T47D (cell line): ENCODE results near the gene LCE3E.

ENCODE experiments used
- DNase-seq, 2 experiments: peaks; one replicate each; pipeline versions ENCODE4 v3.0.0 to v3.0.0-alpha.2; 2011 to 2012; ENCODE audit warnings: low read depth in 1 of 2, low spot score in 1 of 2
- JUND ChIP-seq: IDR thresholded peaks from 2 replicates; pipeline ENCODE4 v1.6.1; 2012; ENCODE audit warnings: low read depth
- in situ Hi-C: cut with HindIII; loops from 2 replicates; pipeline ENCODE4 v1.10.0; 2016; ENCODE audit warnings: low sequenced_read_pairs, low pct_unique_long_range_greater_than_20kb

The LCE3E gene

DNA sequence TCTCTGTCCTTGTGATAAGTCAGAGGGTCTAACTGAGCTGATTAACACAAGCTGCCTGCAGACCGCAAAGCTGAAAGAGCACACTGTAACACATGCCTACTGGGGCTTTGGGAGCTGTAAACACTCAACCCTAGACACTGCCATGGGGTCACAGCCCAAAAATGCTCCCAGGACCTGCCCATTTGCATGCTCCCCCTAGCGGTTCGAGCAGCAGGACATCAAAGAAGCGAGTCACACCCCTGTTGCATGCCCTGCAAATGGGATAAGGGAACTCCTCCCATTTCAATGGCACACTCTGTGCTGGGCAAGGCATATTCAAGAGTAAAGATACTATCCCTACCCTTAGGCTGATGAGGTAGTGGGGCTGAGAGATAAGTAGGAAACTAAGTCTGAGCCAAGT, 22.8 kb downstream of the LCE3E start:
- no peak for TF ChIP-seq JUND
- DNase-seq, result peak in 1 of 2 experiments; percentile 57
- in situ Hi-C loops, result no loop called here

GRCh38 chr1:152539901-152540300, 26.7 kb downstream of the LCE3E start:
- peak in 1 of 2 experiments; percentile 27 for DNase-seq
- in situ Hi-C loops, result no loop called here

GRCh38 chr1:152537496-152537895, 29.1 kb downstream of the LCE3E start:
- in situ Hi-C loops, result no loop called here

More at GRCh38 chr1:152539901-152540300, 26.7 kb downstream of the LCE3E start:
- TF ChIP-seq JUND, result no peak

DNA sequence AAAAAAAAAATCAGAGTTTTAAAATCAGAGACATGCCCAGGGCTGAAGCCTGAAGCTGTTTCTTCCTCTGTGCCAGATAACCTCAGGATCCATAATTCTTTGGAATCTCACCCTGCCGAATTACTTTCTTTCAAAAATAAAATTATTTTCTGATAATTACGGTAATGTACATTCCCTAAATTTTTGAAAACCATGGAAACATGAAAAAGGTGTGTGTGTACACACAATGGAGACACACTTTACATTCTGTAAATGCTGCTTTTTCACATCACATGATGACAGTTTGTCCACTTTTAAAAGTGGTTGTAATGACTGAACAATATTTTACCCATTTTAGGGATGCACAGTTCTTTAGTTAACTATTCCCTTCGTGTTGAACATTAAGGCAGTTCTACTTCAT, 30.8 kb downstream of the LCE3E start:
- TF ChIP-seq JUND, result no peak
- in situ Hi-C loops, result no loop called here
- DNase-seq, result no peak

More at GRCh38 chr1:152537496-152537895, 29.1 kb downstream of the LCE3E start:
- DNase-seq, result no peak
- TF ChIP-seq JUND, result no peak

GRCh38 chr1:152533327-152533938, 33.1 kb downstream of the LCE3E start:
- DNase-seq, result peak; percentile 48 to 89
- in situ Hi-C loops, result no loop called here
- TF ChIP-seq JUND, result no peak

GRCh38 chr1:152525080-152525641, 41.4 kb downstream of the LCE3E start:
- DNase-seq, result no peak
- in situ Hi-C loops, result no loop called here
- no peak for TF ChIP-seq JUND

GRCh38 chr1:152520561-152521090, 46.0 kb downstream of the LCE3E start:
- in situ Hi-C loops, result no loop called here
- no peak for DNase-seq
- TF ChIP-seq JUND, result no peak

GRCh38 chr1:152519851-152520250, 46.7 kb downstream of the LCE3E start:
- no peak for TF ChIP-seq JUND
- in situ Hi-C loops, result no loop called here
- DNase-seq, result no peak

DNA sequence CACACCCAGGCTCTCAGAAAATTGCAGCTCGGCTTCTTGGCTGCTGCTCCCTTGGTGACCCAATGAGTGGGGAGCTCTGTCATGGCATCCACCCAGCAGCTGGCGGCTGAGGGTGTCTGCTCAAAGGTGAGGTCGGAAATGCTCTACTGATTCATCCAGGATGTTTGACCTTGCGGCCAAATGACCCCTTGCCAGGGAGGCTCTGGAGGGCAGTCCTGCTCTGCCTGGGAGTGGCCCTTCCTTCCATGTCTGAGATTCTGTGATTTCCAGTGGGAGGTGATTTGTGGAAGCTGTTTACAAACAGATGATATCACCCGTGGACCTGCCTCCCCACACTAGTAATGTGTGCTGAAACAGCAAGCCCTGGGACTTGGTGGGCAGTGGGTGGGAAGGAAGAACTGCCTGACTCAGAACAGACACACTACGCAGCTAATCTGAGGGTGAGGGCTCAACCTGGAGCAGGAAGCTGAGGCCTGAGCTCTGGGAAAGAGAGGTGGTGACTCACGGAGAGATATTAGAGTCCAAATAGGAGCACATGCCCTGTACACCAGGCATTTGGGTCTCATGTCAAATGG, 49.3 kb downstream of the LCE3E start:
- no peak for DNase-seq
- no peak for TF ChIP-seq JUND
- in situ Hi-C loops, result no loop called here

DNA sequence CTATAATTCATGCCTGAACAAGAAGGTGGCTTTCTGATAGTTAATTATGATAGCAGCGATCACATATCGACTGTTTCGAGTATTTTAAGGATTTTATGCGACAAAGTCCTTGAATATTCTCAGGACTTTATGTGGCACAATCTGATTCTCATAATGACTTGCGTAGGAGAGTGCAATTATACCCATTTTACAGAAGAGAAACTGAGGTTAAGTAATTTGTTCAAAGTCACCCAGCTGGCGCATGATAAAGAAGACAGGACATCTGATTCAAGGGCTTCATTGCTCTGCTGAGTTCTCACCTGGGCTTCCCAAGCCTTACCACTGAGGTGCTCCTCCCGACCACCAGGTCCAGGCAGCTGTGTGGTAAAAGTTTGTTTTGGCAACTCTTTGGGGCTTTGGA, 50.5 kb downstream of the LCE3E start:
- in situ Hi-C loops, result no loop called here
- TF ChIP-seq JUND, result no peak
- DNase-seq, result no peak
